GM21737 (cell line): ENCODE data around the gene BTBD9.

Experiments used
- ATAC-seq: cut with Tn5 transposase; IDR thresholded peaks from one replicate; pipeline ENCODE4 v1.9.1; 2021; ENCODE audit warnings: mild to moderate bottlenecking, moderate library complexity; ENCODE audit not compliant: unreplicated experiment

BTBD9 gene

GRCh38 chr6:38154731-38155130, 485.0 kb downstream of the BTBD9 start:
- ATAC-seq: no peak

GRCh38 chr6:38153798-38154345, 485.9 kb downstream of the BTBD9 start:
- ATAC-seq: no peak

- no peak for ATAC-seq
Measured at GRCh38 chr6:38153076-38153797, 486.5 kb downstream of the BTBD9 start.

- ATAC-seq: no peak
Measured at GRCh38 chr6:38152620-38153019, 487.1 kb downstream of the BTBD9 start.

GRCh38 chr6:38151580-38152500, 487.9 kb downstream of the BTBD9 start:
- no peak for ATAC-seq

GRCh38 chr6:38150681-38151296, 488.9 kb downstream of the BTBD9 start:
- no peak for ATAC-seq

GRCh38 chr6:38150021-38150420, 489.7 kb downstream of the BTBD9 start:
- ATAC-seq: no peak

- no peak for ATAC-seq
Measured at GRCh38 chr6:38149531-38149930, 490.2 kb downstream of the BTBD9 start.

GRCh38 chr6:38148606-38149005, 491.1 kb downstream of the BTBD9 start:
- no peak for ATAC-seq

GRCh38 chr6:38146734-38147027, 493.0 kb downstream of the BTBD9 start:
- ATAC-seq: no peak

GRCh38 chr6:38146021-38146733, 493.6 kb downstream of the BTBD9 start:
- ATAC-seq: no peak

- no peak for ATAC-seq
Measured at GRCh38 chr6:38144365-38144945, 495.3 kb downstream of the BTBD9 start.

GRCh38 chr6:38143191-38144150, 496.3 kb downstream of the BTBD9 start:
- no peak for ATAC-seq

- ATAC-seq: no peak
Measured at GRCh38 chr6:38142178-38142902, 497.4 kb downstream of the BTBD9 start.

- no peak for ATAC-seq
Measured at GRCh38 chr6:38141716-38142115, 498.0 kb downstream of the BTBD9 start.

- no peak for ATAC-seq
Measured at GRCh38 chr6:38141085-38141484, 498.6 kb downstream of the BTBD9 start.

- ATAC-seq: no peak
Measured at GRCh38 chr6:38138374-38138773, 501.4 kb downstream of the BTBD9 start.

- ATAC-seq: no peak
Measured at GRCh38 chr6:38137608-38138265, 502.0 kb downstream of the BTBD9 start.
